GM23338 (cell line): ENCODE data around the gene ASB3.

Experiments used
- CTCF ChIP-seq, 2 experiments: fragments of 200-600 bp in 1 of 2; sonication (generic) in 1 of 2; conservative IDR thresholded peaks; 2 replicates each; pipeline versions ENCODE4 v1.5.1 to v1.6.1; 2016 to 2017; ENCODE audit warnings: antibody characterized with exemption in 2 of 2, low read depth in 2 of 2, mild to moderate bottlenecking in 2 of 2, moderate library complexity in 1 of 2
- ETS1 ChIP-seq: IDR thresholded peaks from 2 replicates; pipeline ENCODE4 v1.6.1; 2016; ENCODE audit warnings: antibody characterized with exemption
- EZH2 ChIP-seq: fragments of 200-600 bp; sonication (generic); IDR thresholded peaks from one replicate; pipeline ENCODE4 v1.8.0; 2017; ENCODE audit warnings: antibody characterized with exemption, mild to moderate bottlenecking, low read depth; ENCODE audit not compliant: unreplicated experiment
- EZH2phosphoT487 ChIP-seq: fragments of 200-600 bp; sonication (generic); IDR thresholded peaks from one replicate; pipeline ENCODE4 v1.8.1; 2018; ENCODE audit warnings: antibody characterized with exemption; ENCODE audit not compliant: unreplicated experiment
- JUNB ChIP-seq: IDR thresholded peaks from one replicate; pipeline ENCODE4 v1.6.1; 2016; ENCODE audit warnings: antibody characterized with exemption; ENCODE audit not compliant: unreplicated experiment
- NANOG ChIP-seq: IDR thresholded peaks from 2 replicates; pipeline ENCODE4 v1.6.1; 2016; ENCODE audit warnings: antibody characterized with exemption, borderline replicate concordance
- POLR2AphosphoS5 ChIP-seq: IDR thresholded peaks from 2 replicates; pipeline ENCODE4 v1.6.1; 2016; ENCODE audit warnings: antibody characterized with exemption, low read depth
- REST ChIP-seq: IDR thresholded peaks from one replicate; pipeline ENCODE4 v1.6.1; 2018; ENCODE audit warnings: antibody characterized with exemption; ENCODE audit not compliant: unreplicated experiment
- STAT1 ChIP-seq: IDR thresholded peaks from one replicate; pipeline ENCODE4 v1.6.1; 2016; ENCODE audit warnings: antibody characterized with exemption; ENCODE audit not compliant: unreplicated experiment

GRCh38 chr2:53785366-53785765 is 1.4 kb downstream of the ASB3 start:
- no peak for TF ChIP-seq POLR2AphosphoS5
- no peak for TF ChIP-seq CTCF (conservative IDR thresholded peaks at IDR 0.05; ENCODE audit: low read depth in 2 of 2)
- no peak for TF ChIP-seq REST
- TF ChIP-seq EZH2, result no peak
- TF ChIP-seq STAT1, result no peak
- TF ChIP-seq ETS1, result no peak
- no peak for TF ChIP-seq EZH2phosphoT487
- TF ChIP-seq NANOG, result no peak
- TF ChIP-seq JUNB, result no peak
